ENCODE measurements around the gene KDM5D. TPM values are rescaled to one million over a fixed set of nuclear protein-coding genes. Genes with fewer than 3 reads are reported as not detected.

KDM5D gene
- total RNA-seq, 1 experiment from 2014 or later = 31.0 TPM

DNA sequence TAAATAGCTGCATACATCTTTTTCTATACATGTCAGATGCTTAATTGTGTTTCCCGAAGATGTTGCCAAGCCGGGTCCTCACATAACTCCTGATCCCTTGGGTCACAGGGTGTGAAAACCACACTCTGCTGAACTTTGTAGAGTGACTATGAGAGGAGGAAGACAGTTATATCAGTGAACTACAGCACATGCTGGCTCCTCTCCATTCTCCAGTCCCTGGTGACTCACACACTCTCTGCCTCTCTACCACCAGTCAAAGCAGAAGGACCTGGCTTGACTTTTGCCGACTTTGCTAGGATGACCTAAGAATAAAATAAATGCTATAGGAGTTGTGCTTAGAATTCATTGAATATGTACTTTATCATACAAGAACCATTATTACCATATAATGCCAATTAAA lies 23.8 kb upstream of the KDM5D start (continued):
- TF ChIP-seq FOXJ3 (CRISPR knock-in tag; IDR thresholded peaks at IDR 0.05; ENCODE audit: borderline replicate concordance) (no peak), KAT7 (CRISPR knock-in tag; IDR thresholded peaks at IDR 0.05; ENCODE audit: borderline replicate concordance) (no peak), ZNF416 (CRISPR knock-in tag; IDR thresholded peaks at IDR 0.05) (no peak), ZNF671 (CRISPR knock-in tag; IDR thresholded peaks at IDR 0.05) (no peak), CREM (CRISPR knock-in tag; IDR thresholded peaks at IDR 0.05) (no peak)
- TF ChIP-seq, protein P1, sequence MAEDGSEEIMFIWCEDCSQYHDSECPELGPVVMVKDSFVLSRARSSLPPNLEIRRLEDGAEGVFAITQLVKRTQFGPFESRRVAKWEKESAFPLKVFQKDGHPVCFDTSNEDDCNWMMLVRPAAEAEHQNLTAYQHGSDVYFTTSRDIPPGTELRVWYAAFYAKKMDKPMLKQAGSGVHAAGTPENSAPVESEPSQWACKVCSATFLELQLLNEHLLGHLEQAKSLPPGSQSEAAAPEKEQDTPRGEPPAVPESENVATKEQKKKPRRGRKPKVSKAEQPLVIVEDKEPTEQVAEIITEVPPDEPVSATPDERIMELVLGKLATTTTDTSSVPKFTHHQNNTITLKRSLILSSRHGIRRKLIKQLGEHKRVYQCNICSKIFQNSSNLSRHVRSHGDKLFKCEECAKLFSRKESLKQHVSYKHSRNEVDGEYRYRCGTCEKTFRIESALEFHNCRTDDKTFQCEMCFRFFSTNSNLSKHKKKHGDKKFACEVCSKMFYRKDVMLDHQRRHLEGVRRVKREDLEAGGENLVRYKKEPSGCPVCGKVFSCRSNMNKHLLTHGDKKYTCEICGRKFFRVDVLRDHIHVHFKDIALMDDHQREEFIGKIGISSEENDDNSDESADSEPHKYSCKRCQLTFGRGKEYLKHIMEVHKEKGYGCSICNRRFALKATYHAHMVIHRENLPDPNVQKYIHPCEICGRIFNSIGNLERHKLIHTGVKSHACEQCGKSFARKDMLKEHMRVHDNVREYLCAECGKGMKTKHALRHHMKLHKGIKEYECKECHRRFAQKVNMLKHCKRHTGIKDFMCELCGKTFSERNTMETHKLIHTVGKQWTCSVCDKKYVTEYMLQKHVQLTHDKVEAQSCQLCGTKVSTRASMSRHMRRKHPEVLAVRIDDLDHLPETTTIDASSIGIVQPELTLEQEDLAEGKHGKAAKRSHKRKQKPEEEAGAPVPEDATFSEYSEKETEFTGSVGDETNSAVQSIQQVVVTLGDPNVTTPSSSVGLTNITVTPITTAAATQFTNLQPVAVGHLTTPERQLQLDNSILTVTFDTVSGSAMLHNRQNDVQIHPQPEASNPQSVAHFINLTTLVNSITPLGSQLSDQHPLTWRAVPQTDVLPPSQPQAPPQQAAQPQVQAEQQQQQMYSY (CRISPR knock-in tag; IDR thresholded peaks at IDR 0.05) = no peak
- TF ChIP-seq, protein P2, sequence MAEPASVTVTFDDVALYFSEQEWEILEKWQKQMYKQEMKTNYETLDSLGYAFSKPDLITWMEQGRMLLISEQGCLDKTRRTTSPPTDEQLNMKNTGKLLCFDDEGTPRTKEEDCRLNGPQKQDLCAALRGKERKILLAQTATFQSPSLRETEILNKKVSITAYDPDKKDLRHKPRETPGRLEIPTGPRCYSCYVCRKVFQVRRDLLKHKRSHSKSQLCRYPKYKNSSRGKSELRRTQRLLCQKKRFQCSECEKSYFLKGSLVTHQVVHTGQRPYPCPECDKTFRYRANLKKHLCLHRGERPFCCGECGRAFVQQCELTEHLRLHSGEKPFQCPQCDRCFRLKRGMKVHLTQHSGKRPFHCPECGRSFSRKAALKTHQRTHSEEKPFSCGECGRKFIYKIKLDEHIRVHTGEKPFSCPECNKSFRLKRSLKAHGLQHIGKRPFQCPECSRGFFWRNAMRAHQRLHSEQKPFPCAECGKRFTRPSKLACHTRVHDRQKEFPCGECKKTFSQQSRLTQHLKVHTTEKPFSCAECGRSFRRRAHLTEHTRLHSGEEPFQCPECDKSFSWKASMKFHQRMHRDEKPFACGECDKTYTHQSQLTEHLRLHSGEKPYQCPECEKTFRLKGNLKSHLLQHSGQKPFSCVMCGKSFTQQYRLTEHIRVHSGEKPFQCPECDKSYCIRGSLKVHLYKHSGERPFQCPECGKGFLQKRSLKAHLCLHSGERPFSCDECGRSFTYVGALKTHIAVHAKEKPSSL (CRISPR knock-in tag; conservative IDR thresholded peaks at IDR 0.05) = no peak

DNA sequence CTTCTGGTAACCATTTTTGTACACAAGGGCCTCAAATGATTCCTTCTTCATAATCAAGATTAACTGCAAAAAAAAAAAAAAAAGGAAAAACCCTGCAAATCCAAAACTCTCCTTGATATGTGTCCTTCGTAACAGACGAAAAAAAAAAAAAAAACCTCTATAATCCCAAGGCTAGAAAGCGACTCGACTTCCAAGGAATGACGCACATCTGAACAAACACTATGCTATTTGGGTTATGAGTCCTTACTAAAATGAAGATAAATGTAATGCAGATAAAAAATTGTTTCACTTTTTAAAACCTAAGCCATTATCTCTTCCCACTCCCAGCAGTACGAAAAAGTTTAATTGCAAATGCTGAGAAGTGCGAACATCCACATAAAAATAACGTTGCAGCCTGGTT lies 1.2 kb downstream of the KDM5D start:
- Mint-ChIP-seq H3K9me3 (no peaks in the 10 kb centered on the region), H3K4me1 (0 out of 2 replicates have a peak, but pooled peaks cover 6% of the 10 kb centered on the region), H3K4me3 (peak overlapping the region; percentile 88), H3K36me3 (peaks cover 28% of the 10 kb centered on the region), H3K27me3 (ENCODE audit: low read depth) (peaks cover 5% of the 10 kb centered on the region), H3K27ac (no peak overlapping the region)
- ATAC-seq (no peak), DNase-seq (ENCODE audit: low spot score) (no peak)
- CTCF ChIA-PET = no interaction called here
- POLR2A ChIA-PET = no interaction called here
- no peak for TF ChIP-seq SMAD3 (CRISPR knock-in tag; IDR thresholded peaks at IDR 0.05; ENCODE audit: borderline replicate concordance)
- TF ChIP-seq, protein P3, sequence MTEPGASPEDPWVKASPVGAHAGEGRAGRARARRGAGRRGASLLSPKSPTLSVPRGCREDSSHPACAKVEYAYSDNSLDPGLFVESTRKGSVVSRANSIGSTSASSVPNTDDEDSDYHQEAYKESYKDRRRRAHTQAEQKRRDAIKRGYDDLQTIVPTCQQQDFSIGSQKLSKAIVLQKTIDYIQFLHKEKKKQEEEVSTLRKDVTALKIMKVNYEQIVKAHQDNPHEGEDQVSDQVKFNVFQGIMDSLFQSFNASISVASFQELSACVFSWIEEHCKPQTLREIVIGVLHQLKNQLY (CRISPR knock-in tag; IDR thresholded peaks at IDR 0.05) = no peak
- TF ChIP-seq, protein P4, sequence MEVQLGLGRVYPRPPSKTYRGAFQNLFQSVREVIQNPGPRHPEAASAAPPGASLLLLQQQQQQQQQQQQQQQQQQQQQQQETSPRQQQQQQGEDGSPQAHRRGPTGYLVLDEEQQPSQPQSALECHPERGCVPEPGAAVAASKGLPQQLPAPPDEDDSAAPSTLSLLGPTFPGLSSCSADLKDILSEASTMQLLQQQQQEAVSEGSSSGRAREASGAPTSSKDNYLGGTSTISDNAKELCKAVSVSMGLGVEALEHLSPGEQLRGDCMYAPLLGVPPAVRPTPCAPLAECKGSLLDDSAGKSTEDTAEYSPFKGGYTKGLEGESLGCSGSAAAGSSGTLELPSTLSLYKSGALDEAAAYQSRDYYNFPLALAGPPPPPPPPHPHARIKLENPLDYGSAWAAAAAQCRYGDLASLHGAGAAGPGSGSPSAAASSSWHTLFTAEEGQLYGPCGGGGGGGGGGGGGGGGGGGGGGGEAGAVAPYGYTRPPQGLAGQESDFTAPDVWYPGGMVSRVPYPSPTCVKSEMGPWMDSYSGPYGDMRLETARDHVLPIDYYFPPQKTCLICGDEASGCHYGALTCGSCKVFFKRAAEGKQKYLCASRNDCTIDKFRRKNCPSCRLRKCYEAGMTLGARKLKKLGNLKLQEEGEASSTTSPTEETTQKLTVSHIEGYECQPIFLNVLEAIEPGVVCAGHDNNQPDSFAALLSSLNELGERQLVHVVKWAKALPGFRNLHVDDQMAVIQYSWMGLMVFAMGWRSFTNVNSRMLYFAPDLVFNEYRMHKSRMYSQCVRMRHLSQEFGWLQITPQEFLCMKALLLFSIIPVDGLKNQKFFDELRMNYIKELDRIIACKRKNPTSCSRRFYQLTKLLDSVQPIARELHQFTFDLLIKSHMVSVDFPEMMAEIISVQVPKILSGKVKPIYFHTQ (CRISPR knock-in tag; IDR thresholded peaks at IDR 0.05) = no peak
- no peak for TF ChIP-seq ZNF317 (CRISPR knock-in tag; IDR thresholded peaks at IDR 0.05; ENCODE audit: borderline replicate concordance, low read depth)
- TF ChIP-seq, protein P5, sequence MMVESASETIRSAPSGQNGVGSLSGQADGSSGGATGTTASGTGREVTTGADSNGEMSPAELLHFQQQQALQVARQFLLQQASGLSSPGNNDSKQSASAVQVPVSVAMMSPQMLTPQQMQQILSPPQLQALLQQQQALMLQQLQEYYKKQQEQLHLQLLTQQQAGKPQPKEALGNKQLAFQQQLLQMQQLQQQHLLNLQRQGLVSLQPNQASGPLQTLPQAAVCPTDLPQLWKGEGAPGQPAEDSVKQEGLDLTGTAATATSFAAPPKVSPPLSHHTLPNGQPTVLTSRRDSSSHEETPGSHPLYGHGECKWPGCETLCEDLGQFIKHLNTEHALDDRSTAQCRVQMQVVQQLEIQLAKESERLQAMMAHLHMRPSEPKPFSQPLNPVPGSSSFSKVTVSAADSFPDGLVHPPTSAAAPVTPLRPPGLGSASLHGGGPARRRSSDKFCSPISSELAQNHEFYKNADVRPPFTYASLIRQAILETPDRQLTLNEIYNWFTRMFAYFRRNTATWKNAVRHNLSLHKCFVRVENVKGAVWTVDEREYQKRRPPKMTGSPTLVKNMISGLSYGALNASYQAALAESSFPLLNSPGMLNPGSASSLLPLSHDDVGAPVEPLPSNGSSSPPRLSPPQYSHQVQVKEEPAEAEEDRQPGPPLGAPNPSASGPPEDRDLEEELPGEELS (CRISPR knock-in tag; IDR thresholded peaks at IDR 0.05) = no peak
- TF ChIP-seq, protein P6, sequence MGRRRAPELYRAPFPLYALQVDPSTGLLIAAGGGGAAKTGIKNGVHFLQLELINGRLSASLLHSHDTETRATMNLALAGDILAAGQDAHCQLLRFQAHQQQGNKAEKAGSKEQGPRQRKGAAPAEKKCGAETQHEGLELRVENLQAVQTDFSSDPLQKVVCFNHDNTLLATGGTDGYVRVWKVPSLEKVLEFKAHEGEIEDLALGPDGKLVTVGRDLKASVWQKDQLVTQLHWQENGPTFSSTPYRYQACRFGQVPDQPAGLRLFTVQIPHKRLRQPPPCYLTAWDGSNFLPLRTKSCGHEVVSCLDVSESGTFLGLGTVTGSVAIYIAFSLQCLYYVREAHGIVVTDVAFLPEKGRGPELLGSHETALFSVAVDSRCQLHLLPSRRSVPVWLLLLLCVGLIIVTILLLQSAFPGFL (CRISPR knock-in tag; IDR thresholded peaks at IDR 0.05; ENCODE audit: borderline replicate concordance) = no peak
- TF ChIP-seq NR1H2 (CRISPR knock-in tag; IDR thresholded peaks at IDR 0.05) = no peak
- TF ChIP-seq, protein P7, sequence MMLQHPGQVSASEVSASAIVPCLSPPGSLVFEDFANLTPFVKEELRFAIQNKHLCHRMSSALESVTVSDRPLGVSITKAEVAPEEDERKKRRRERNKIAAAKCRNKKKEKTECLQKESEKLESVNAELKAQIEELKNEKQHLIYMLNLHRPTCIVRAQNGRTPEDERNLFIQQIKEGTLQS (CRISPR knock-in tag; conservative IDR thresholded peaks at IDR 0.05) = no peak
- TF ChIP-seq CREM (CRISPR knock-in tag; IDR thresholded peaks at IDR 0.05) = no peak
- no peak for TF ChIP-seq IRF2 (CRISPR knock-in tag; IDR thresholded peaks at IDR 0.05; ENCODE audit: borderline replicate concordance, low read depth)
- no peak for TF ChIP-seq NFYB (CRISPR knock-in tag; conservative IDR thresholded peaks at IDR 0.05; ENCODE audit: low read depth)
- TF ChIP-seq, protein P8, sequence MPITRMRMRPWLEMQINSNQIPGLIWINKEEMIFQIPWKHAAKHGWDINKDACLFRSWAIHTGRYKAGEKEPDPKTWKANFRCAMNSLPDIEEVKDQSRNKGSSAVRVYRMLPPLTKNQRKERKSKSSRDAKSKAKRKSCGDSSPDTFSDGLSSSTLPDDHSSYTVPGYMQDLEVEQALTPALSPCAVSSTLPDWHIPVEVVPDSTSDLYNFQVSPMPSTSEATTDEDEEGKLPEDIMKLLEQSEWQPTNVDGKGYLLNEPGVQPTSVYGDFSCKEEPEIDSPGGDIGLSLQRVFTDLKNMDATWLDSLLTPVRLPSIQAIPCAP (CRISPR knock-in tag; IDR thresholded peaks at IDR 0.05) = no peak
- TF ChIP-seq, protein P9, sequence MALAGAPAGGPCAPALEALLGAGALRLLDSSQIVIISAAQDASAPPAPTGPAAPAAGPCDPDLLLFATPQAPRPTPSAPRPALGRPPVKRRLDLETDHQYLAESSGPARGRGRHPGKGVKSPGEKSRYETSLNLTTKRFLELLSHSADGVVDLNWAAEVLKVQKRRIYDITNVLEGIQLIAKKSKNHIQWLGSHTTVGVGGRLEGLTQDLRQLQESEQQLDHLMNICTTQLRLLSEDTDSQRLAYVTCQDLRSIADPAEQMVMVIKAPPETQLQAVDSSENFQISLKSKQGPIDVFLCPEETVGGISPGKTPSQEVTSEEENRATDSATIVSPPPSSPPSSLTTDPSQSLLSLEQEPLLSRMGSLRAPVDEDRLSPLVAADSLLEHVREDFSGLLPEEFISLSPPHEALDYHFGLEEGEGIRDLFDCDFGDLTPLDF (CRISPR knock-in tag; IDR thresholded peaks at IDR 0.05) = no peak
- TF ChIP-seq NR3C1 (CRISPR knock-in tag; conservative IDR thresholded peaks at IDR 0.05; ENCODE audit: low read depth) = no peak
- no peak for TF ChIP-seq ESRRA (CRISPR knock-in tag; IDR thresholded peaks at IDR 0.05; ENCODE audit: borderline replicate concordance)

Data from WTC11 (cell line).